CD4-positive, alpha-beta T cell treated with Interleukin-17A for 4 hours (primary cell): ENCODE data around the gene PBRM1.
"Not testable (repeated sequence)": the region's sequence is repeated elsewhere in the genome, so short reads cannot be mapped to it uniquely, and the experiment has no call there.

Experiments
- DNase-seq: peaks from one replicate; pipeline ENCODE4 v3.0.0-alpha.2; 2020; ENCODE audit warnings: mixed read lengths

PBRM1 gene

GRCh38 chr3:52685709-52686691 is at the start of gene PBRM1, which contains the start of gene GNL3:
Gene PBRM1, minus strand, starts transcription at chr3:52685913.
Gene GNL3, plus strand, starts transcription at chr3:52686032. Its CDS starts 61 bp downstream, at chr3:52686093.
- peak; percentile 91 for DNase-seq

GRCh38 chr3:52733256-52733891 is 47.7 kb upstream of the PBRM1 start:
- no peak for DNase-seq

- no peak for DNase-seq
Observed at GRCh38 chr3:52731590-52731989, 45.9 kb upstream of the PBRM1 start.

- no peak for DNase-seq
Observed at GRCh38 chr3:52730681-52731080, 45.0 kb upstream of the PBRM1 start.

GRCh38 chr3:52728753-52729152 is 43.0 kb upstream of the PBRM1 start:
- DNase-seq, result not testable (repeated sequence)

GRCh38 chr3:52724511-52724910 is 38.8 kb upstream of the PBRM1 start:
- DNase-seq, result no peak

GRCh38 chr3:52723935-52724334 is 38.2 kb upstream of the PBRM1 start:
- DNase-seq, result no peak

- DNase-seq, result no peak
Observed at GRCh38 chr3:52722491-52722890, 36.8 kb upstream of the PBRM1 start.

- no peak for DNase-seq
Observed at GRCh38 chr3:52721730-52722008, 36.0 kb upstream of the PBRM1 start.

GRCh38 chr3:52721002-52721729 is 35.5 kb upstream of the PBRM1 start:
- peak; percentile 39 for DNase-seq

GRCh38 chr3:52719618-52720017 is 33.9 kb upstream of the PBRM1 start:
- no peak for DNase-seq

- no peak for DNase-seq
Observed at GRCh38 chr3:52715714-52716305, 30.1 kb upstream of the PBRM1 start.

- no peak for DNase-seq
Observed at GRCh38 chr3:52714335-52715302, 28.9 kb upstream of the PBRM1 start.

- DNase-seq, result no peak
Observed at GRCh38 chr3:52712291-52713212, 26.8 kb upstream of the PBRM1 start.

- DNase-seq, result no peak
Observed at GRCh38 chr3:52710512-52710911, 24.8 kb upstream of the PBRM1 start.

GRCh38 chr3:52707585-52707984 is 21.9 kb upstream of the PBRM1 start:
- DNase-seq, result no peak

- DNase-seq, result peak; percentile 89
Observed at GRCh38 chr3:52705688-52706686, 20.3 kb upstream of the PBRM1 start, which contains the start of the genes GLT8D1 and SPCS1. Gene GLT8D1, minus strand, starts transcription at chr3:52705791. Its CDS starts 5,331 bp downstream, at chr3:52700460. Gene SPCS1, plus strand, starts transcription at chr3:52706106. Its CDS starts 141 bp downstream, at chr3:52706247.

- DNase-seq, result no peak
Observed at GRCh38 chr3:52705438-52705687, 19.6 kb upstream of the PBRM1 start.
